HepG2 (cell line): ENCODE results near the gene VEGFC.

Source experiments
- DPF2 ChIP-seq: sonication (generic); formaldehyde crosslinking; IDR thresholded peaks from 2 replicates; pipeline ENCODE4 v1.4.0; 2020; ENCODE audit warnings: mild to moderate bottlenecking, low read depth, missing genetic modification reagents, borderline replicate concordance
- FOSL1 ChIP-seq: sonication (generic); formaldehyde crosslinking; IDR thresholded peaks from 2 replicates; pipeline ENCODE4 v1.9.0; 2021; ENCODE audit warnings: missing genetic modification reagents, borderline replicate concordance
- FOXP1 ChIP-seq, 2 experiments: fragments of 450-650 bp in 1 of 2; IDR thresholded peaks; 2 replicates each; pipeline ENCODE4 v1.6.1; 2017 to 2018; ENCODE audit warnings: antibody characterized with exemption in 1 of 2
- HMGA1 ChIP-seq: sonication (generic); formaldehyde crosslinking; conservative IDR thresholded peaks from 2 replicates; pipeline ENCODE4 v1.4.0; 2020; ENCODE audit warnings: missing genetic modification reagents
- RAD21 ChIP-seq: fragments of 450-650 bp; formaldehyde crosslinking; IDR thresholded peaks from 2 replicates; pipeline ENCODE4 v1.5.0; 2020; ENCODE audit warnings: mild to moderate bottlenecking
- SMC3 ChIP-seq: IDR thresholded peaks from 2 replicates; pipeline ENCODE4 v1.6.1; 2011; ENCODE audit warnings: low read length, improper control_type of control experiment
- SMYD3 ChIP-seq: sonication (generic); formaldehyde crosslinking; IDR thresholded peaks from 2 replicates; pipeline ENCODE4 v1.8.1; 2023; ENCODE audit warnings: mild to moderate bottlenecking, missing genetic modification reagents
- TF ChIP-seq, protein P1 (sequence below): IDR thresholded peaks from 2 replicates; pipeline ENCODE4 v1.6.1; 2016; ENCODE audit warnings: missing genetic modification reagents, missing compliant biosample characterization
- TF ChIP-seq, protein P2 (sequence below): sonication (generic); formaldehyde crosslinking; conservative IDR thresholded peaks from 2 replicates; pipeline ENCODE4 v1.4.0; 2020; ENCODE audit warnings: missing genetic modification reagents
- TF ChIP-seq, protein P3 (sequence below): sonication (generic); formaldehyde crosslinking; IDR thresholded peaks from 2 replicates; pipeline ENCODE4 v1.4.0; 2020; ENCODE audit warnings: missing genetic modification reagents

DNA sequence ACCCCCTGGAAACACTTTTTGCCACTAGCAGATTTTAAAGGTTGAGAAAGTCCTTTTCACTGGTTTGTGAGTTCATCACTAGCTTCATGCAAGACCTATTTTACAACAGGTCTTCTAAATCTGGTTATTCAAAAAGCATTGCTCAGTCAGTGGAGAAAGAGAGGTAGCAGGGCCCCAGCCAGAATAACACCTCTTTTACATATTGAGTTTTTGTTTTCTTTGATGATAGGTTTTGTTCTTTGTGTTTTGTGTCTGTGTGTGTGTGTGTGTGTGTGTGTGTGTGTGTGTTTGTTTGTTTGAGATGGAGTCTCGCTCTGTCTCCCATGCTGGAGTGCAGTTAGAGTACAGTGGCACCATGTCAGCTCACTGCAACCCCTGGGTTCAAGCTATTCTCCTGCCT is 2.7 kb upstream of the VEGFC start:
- TF ChIP-seq DPF2 (CRISPR knock-in tag) (no peak), RAD21 (CRISPR knock-in tag) (no peak), SMC3 (no peak), FOSL1 (CRISPR knock-in tag) (no peak), FOXP1 (IDR thresholded peaks at IDR 0.05) (no peak), FOXP1 (CRISPR knock-in tag; IDR thresholded peaks at IDR 0.05) (no peak), HMGA1 (no peak), SMYD3 (no peak)
- TF ChIP-seq, protein P1, sequence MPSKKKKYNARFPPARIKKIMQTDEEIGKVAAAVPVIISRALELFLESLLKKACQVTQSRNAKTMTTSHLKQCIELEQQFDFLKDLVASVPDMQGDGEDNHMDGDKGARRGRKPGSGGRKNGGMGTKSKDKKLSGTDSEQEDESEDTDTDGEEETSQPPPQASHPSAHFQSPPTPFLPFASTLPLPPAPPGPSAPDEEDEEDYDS (CRISPR knock-in tag), result no peak
- TF ChIP-seq, protein P2, sequence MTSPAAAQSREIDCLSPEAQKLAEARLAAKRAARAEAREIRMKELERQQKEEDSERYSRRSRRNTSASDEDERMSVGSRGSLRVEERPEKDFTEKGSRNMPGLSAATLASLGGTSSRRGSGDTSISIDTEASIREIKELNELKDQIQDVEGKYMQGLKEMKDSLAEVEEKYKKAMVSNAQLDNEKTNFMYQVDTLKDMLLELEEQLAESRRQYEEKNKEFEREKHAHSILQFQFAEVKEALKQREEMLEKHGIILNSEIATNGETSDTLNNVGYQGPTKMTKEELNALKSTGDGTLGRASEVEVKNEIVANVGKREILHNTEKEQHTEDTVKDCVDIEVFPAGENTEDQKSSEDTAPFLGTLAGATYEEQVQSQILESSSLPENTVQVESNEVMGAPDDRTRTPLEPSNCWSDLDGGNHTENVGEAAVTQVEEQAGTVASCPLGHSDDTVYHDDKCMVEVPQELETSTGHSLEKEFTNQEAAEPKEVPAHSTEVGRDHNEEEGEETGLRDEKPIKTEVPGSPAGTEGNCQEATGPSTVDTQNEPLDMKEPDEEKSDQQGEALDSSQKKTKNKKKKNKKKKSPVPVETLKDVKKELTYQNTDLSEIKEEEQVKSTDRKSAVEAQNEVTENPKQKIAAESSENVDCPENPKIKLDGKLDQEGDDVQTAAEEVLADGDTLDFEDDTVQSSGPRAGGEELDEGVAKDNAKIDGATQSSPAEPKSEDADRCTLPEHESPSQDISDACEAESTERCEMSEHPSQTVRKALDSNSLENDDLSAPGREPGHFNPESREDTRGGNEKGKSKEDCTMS (CRISPR knock-in tag), result no peak
- TF ChIP-seq, protein P3, sequence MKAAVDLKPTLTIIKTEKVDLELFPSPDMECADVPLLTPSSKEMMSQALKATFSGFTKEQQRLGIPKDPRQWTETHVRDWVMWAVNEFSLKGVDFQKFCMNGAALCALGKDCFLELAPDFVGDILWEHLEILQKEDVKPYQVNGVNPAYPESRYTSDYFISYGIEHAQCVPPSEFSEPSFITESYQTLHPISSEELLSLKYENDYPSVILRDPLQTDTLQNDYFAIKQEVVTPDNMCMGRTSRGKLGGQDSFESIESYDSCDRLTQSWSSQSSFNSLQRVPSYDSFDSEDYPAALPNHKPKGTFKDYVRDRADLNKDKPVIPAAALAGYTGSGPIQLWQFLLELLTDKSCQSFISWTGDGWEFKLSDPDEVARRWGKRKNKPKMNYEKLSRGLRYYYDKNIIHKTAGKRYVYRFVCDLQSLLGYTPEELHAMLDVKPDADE (CRISPR knock-in tag), result no peak
